Panc1 (cell line): ENCODE data around the gene PGAM2. TPM values are rescaled to one million over a fixed set of nuclear protein-coding genes. Genes with fewer than 3 reads are reported as not detected.

Experiments
- ATAC-seq: fragments of 200-7000 bp; cut with Tn5 transposase; 2 replicates; pipeline ENCODE4 v1.9.1; 2020; ENCODE audit warnings: mild to moderate bottlenecking, moderate library complexity
- BruUV-seq: library from RNA; stranded (reverse); fragments of 400-500 nt; replicated peaks from 2 replicates; lab custom pipeline; 2021; lab: Mats Ljungman, UMichigan
- CTCF ChIA-PET: fragments of 300-600 bp; sonication (Branson Sonifier 250); formaldehyde crosslinking; loops from one replicate; lab custom pipeline; 2022; ENCODE audit warnings: antibody characterized with exemption; lab: Charles Lee
- POLR2A ChIA-PET: fragments of 300-600 bp; sonication (Branson Sonifier 250); formaldehyde crosslinking; loops from one replicate; lab custom pipeline; 2022; ENCODE audit warnings: antibody characterized with exemption; lab: Charles Lee
- DNase-seq: peaks from one replicate; pipeline ENCODE4 v3.0.0-alpha.2; 2010; ENCODE audit warnings: low read depth, low spot score
- H3K27ac ChIP-seq: 2 replicates; pipeline ENCODE4 v1.5.1; 2011; ENCODE audit warnings: mild to moderate bottlenecking, low read length, inconsistent platforms
- H3K27me3 ChIP-seq: fragments of 200-500 bp; sonication (Bioruptor generic); 2 replicates; pipeline ENCODE4 v1.6.0; 2014; ENCODE audit warnings: low read length, inconsistent platforms; ENCODE audit not compliant: control insufficient read depth, insufficient read depth
- H3K36me3 ChIP-seq: fragments of 200-500 bp; sonication (Bioruptor generic); 2 replicates; pipeline ENCODE4 v1.5.1; 2014; ENCODE audit warnings: inconsistent platforms, mild to moderate bottlenecking, low read length, moderate library complexity; ENCODE audit not compliant: control insufficient read depth, insufficient read depth
- H3K4me1 ChIP-seq: 2 replicates; pipeline ENCODE4 v1.5.1; 2011; ENCODE audit warnings: inconsistent platforms, mild to moderate bottlenecking, low read length, moderate library complexity; ENCODE audit not compliant: control insufficient read depth, insufficient read depth
- H3K4me3 ChIP-seq, 2 experiments: 2 replicates each; pipeline ENCODE4 v1.5.1; 2011 to 2012; ENCODE audit warnings: low read depth in 2 of 2, low read length in 2 of 2, mild to moderate bottlenecking in 2 of 2, inconsistent platforms in 1 of 2, moderate library complexity in 1 of 2
- H3K9me3 ChIP-seq: fragments of 200-500 bp; sonication (Bioruptor generic); 2 replicates; pipeline ENCODE4 v1.5.1; 2014; ENCODE audit warnings: low read depth, mild to moderate bottlenecking, inconsistent platforms, low read length, moderate library complexity; ENCODE audit not compliant: control insufficient read depth, insufficient read depth
- POLR2AphosphoS5 ChIP-seq: IDR thresholded peaks from 2 replicates; pipeline ENCODE4 v1.6.1; 2012; ENCODE audit warnings: mild to moderate bottlenecking, low read depth, low read length, moderate library complexity
- REST ChIP-seq, 2 experiments: IDR thresholded peaks; 2 replicates each; pipeline ENCODE4 v1.6.1; 2011 to 2012; ENCODE audit warnings: low read depth in 2 of 2, control low read depth in 1 of 2, low read length in 1 of 2, mild to moderate bottlenecking in 1 of 2, moderate library complexity in 1 of 2; ENCODE audit not compliant: insufficient read depth in 1 of 2
- SIN3A ChIP-seq: IDR thresholded peaks from 2 replicates; pipeline ENCODE4 v1.6.1; 2012; ENCODE audit warnings: low read depth, mild to moderate bottlenecking, low read length, moderate library complexity, borderline replicate concordance; ENCODE audit not compliant: insufficient read depth
- TCF7L2 ChIP-seq: IDR thresholded peaks from 2 replicates; pipeline ENCODE4 v1.6.1; 2011; ENCODE audit warnings: mild to moderate bottlenecking, low read depth, low read length, inconsistent platforms
- in situ Hi-C: cut with HindIII; loops from 2 replicates; pipeline ENCODE4 v1.10.0; 2016; ENCODE audit warnings: low sequenced_read_pairs, low pct_unique_long_range_greater_than_20kb
- intact Hi-C: fragments of 100-400 bp; cut with micrococcal nuclease; formaldehyde crosslinking; loops from one replicate; pipeline ENCODE4 v1.10.0; 2022; ENCODE audit not compliant: unreplicated experiment
- total RNA-seq: library from RNA; stranded (reverse); gene quantifications from one replicate; pipeline ENCODE4 v1.2.1, GENCODE V29; 2021; ENCODE audit not compliant: unreplicated experiment
- TF ChIP-seq, protein P1 (sequence below): fragments of 450-650 bp; IDR thresholded peaks from 2 replicates; pipeline ENCODE4 v1.5.1; 2017; ENCODE audit warnings: mild to moderate bottlenecking

Gene PGAM2
- total RNA-seq, 1 experiment from 2014 or later, result 1.3 TPM

DNA sequence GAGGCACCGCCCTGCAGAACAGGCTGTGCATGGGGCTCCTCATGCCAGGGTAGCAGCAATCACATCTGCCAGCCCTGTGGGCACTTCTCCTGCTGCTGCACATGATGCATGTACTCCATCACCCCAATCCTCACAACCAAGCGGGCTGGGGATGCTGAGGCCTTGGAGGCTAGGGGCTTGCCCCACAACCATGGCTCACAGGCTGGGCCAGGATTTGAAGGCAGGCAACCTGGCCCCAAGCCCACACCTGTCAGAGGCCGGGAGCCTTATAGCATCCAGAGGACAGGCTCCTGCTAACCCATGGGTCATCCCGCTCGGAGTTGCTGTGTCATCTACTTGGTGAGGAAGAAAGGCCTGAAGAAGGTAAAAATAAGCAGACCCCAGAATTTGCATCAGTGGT is 14.8 kb upstream of the PGAM2 start:
- H3K4me3 ChIP-seq, result no peak overlapping the region
- no TSS peak for BruUV-seq
- DNase-seq, result no peak
- H3K9me3 ChIP-seq, result no peaks in the 10 kb centered on the region
- POLR2A ChIA-PET, result no interaction called here
- in situ Hi-C loops, result no loop called here
- H3K27me3 ChIP-seq, result no peaks in the 10 kb centered on the region
- peaks cover 10% of the 10 kb centered on the region; the same call in 1 of the 2 replicates for H3K4me1 ChIP-seq
- CTCF ChIA-PET, result interaction anchor here (0.6 kb wide), 1 partner anchor 9 kb away, joined by 7 read pairs; no protein-coding TSS in a partner anchor
- H3K27ac ChIP-seq, result no peak overlapping the region
- TF ChIP-seq REST (IDR thresholded peaks at IDR 0.05; ENCODE audit: insufficient read depth in 1 of 2, low read depth in 2 of 2, low read length in 1 of 2) (no peak), SIN3A (no peak), TCF7L2 (no peak), POLR2AphosphoS5 (no peak)
- TF ChIP-seq, protein P1, sequence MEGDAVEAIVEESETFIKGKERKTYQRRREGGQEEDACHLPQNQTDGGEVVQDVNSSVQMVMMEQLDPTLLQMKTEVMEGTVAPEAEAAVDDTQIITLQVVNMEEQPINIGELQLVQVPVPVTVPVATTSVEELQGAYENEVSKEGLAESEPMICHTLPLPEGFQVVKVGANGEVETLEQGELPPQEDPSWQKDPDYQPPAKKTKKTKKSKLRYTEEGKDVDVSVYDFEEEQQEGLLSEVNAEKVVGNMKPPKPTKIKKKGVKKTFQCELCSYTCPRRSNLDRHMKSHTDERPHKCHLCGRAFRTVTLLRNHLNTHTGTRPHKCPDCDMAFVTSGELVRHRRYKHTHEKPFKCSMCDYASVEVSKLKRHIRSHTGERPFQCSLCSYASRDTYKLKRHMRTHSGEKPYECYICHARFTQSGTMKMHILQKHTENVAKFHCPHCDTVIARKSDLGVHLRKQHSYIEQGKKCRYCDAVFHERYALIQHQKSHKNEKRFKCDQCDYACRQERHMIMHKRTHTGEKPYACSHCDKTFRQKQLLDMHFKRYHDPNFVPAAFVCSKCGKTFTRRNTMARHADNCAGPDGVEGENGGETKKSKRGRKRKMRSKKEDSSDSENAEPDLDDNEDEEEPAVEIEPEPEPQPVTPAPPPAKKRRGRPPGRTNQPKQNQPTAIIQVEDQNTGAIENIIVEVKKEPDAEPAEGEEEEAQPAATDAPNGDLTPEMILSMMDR, result no peak
- no peak for ATAC-seq
- no peaks in the 10 kb centered on the region; the same call in 1 of the 2 replicates for H3K36me3 ChIP-seq
- intact Hi-C loops, result no loop called here

DNA sequence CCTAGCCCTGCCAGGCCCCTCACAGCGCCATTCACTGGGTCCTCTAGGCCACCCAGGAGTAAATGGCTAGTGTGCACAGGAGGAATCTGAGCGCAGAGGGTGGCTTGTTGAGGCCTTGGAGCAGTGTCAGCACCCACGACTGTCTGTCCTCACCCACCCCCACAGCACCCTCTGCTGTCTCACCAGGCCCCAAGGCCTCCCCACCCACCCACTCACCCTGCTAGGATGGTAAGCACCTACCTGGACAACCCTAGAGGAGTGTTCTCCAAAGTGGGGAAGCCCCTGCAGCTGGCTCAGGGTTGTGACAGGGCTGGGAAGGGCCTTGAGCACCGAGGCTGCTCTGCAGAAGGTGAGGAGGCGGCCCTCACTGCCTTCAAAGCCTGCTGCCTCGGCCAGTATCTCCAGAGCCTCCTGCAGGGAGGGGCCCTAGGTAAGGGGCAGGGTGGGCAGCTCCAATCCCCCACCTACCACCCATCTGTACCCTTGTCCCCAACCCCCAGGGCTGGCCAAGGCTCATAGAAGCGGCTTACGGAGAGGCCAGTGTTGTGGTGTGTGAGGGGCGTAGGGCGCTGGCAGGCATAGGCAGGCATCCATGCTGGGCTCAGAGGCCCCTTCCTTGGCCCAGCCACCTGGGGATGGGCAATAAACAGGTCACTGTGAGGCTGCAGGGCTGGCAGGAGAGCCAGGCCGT is 14.1 kb upstream of the PGAM2 start:
- H3K4me1 ChIP-seq, result peaks cover 10% of the 10 kb centered on the region; the same call in 1 of the 2 replicates
- no peaks in the 10 kb centered on the region for H3K27me3 ChIP-seq
- intact Hi-C loops, result no loop called here
- H3K36me3 ChIP-seq, result no peaks in the 10 kb centered on the region; the same call in 1 of the 2 replicates
- H3K9me3 ChIP-seq, result no peaks in the 10 kb centered on the region
- H3K27ac ChIP-seq, result no peak overlapping the region
- in situ Hi-C loops, result no loop called here
- no peak overlapping the region for H3K4me3 ChIP-seq
- ChIA-PET POLR2A (no interaction called here), CTCF (interaction anchor here (0.6 kb wide), 1 partner anchor 10 kb away, joined by 7 read pairs; no protein-coding TSS in a partner anchor)
- ATAC-seq (no peak), DNase-seq (no peak)
- TF ChIP-seq TCF7L2, result no peak
- no peak for TF ChIP-seq POLR2AphosphoS5
- no TSS peak for BruUV-seq

GRCh38 chr7:44078521-44078920 is 13.2 kb upstream of the PGAM2 start:
- no peaks in the 10 kb centered on the region for H3K27me3 ChIP-seq
- no TSS peak for BruUV-seq
- ATAC-seq (no peak), DNase-seq (no peak)
- no peaks in the 10 kb centered on the region; the same call in 1 of the 2 replicates for H3K36me3 ChIP-seq
- POLR2A ChIA-PET, result no interaction called here
- H3K4me1 ChIP-seq, result peaks cover 10% of the 10 kb centered on the region; the same call in 1 of the 2 replicates
- intact Hi-C loops (no loop called here), in situ Hi-C loops (no loop called here)
- TF ChIP-seq SIN3A (no peak), REST (IDR thresholded peaks at IDR 0.05; ENCODE audit: insufficient read depth in 1 of 2, low read depth in 2 of 2, low read length in 1 of 2) (no peak), POLR2AphosphoS5 (no peak), TCF7L2 (no peak)
- TF ChIP-seq, protein P1, result no peak
- H3K4me3 ChIP-seq, result no peak overlapping the region
- no peak overlapping the region for H3K27ac ChIP-seq
- CTCF ChIA-PET, result no interaction called here
- no peaks in the 10 kb centered on the region for H3K9me3 ChIP-seq
